ENCODE data around the gene FGF4.

FGF4 gene

GRCh38 chr11:69734841-69735240, 40.3 kb downstream of the FGF4 start:
- no peak for DNase-seq
- intact Hi-C loops (cut with DNase I), result no loop called here

- intact Hi-C loops (cut with DNase I), result no loop called here
- no peak for DNase-seq
These were observed 40.8 kb downstream of the FGF4 start for GRCh38 chr11:69734367-69734766.

GRCh38 chr11:69732910-69733309, 42.2 kb downstream of the FGF4 start:
- intact Hi-C loops (cut with DNase I), result no loop called here
- no peak for DNase-seq

- no peak for DNase-seq
- intact Hi-C loops (cut with DNase I), result no loop called here
These were observed 44.0 kb downstream of the FGF4 start for GRCh38 chr11:69731110-69731509.

GRCh38 chr11:69730500-69730899, 44.6 kb downstream of the FGF4 start:
- intact Hi-C loops (cut with DNase I), result no loop called here
- DNase-seq, result no peak

- DNase-seq, result no peak
- intact Hi-C loops (cut with DNase I), result no loop called here
These were observed 45.9 kb downstream of the FGF4 start for GRCh38 chr11:69729252-69729651.

GRCh38 chr11:69727266-69727665, 47.9 kb downstream of the FGF4 start:
- intact Hi-C loops (cut with DNase I), result no loop called here
- no peak for DNase-seq

- intact Hi-C loops (cut with DNase I), result no loop called here
- no peak for DNase-seq
These were observed 48.7 kb downstream of the FGF4 start for GRCh38 chr11:69726481-69726880.

- DNase-seq, result no peak
- intact Hi-C loops (cut with DNase I), result no loop called here
These were observed 49.1 kb downstream of the FGF4 start for GRCh38 chr11:69726019-69726418.

- DNase-seq, result no peak
- intact Hi-C loops (cut with DNase I), result no loop called here
These were observed 53.4 kb downstream of the FGF4 start for GRCh38 chr11:69721745-69722144.

- intact Hi-C loops (cut with DNase I), result no loop called here
- DNase-seq, result no peak
These were observed 54.0 kb downstream of the FGF4 start for GRCh38 chr11:69721106-69721505.
